ENCODE results near the gene LIFR. TPM values are rescaled to one million over a fixed set of nuclear protein-coding genes. Genes with fewer than 3 reads are reported as not detected.
A peak's percentile ranks its signal among the peaks of the same experiment; 100 is the strongest.

LIFR gene
- total RNA-seq, 1 donor from 2014 or later, result 8.9 TPM

DNA sequence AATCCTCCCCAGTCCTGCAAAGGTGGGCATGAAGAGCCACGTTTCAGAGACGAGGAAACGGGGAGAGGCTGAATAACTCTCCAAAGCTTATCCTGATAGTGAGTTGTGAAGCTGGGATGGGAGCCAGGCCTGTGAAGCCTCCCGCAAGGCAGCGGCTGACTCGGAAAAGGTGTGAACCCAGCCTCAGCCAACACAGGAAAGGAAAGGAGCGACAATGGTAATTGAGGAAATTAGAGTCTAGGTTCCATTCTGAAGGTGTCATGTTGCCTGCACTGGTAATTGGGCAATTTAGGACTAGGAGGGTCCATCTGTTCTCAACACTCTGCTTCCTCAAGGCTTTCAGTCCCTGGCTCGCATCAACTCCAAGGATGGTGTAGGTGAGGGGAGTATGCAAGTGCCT lies 83.4 kb downstream of the LIFR start:
- no peaks in the 10 kb centered on the region for H3K9me3 Mint-ChIP-seq (ENCODE audit: unreplicated experiment)

DNA sequence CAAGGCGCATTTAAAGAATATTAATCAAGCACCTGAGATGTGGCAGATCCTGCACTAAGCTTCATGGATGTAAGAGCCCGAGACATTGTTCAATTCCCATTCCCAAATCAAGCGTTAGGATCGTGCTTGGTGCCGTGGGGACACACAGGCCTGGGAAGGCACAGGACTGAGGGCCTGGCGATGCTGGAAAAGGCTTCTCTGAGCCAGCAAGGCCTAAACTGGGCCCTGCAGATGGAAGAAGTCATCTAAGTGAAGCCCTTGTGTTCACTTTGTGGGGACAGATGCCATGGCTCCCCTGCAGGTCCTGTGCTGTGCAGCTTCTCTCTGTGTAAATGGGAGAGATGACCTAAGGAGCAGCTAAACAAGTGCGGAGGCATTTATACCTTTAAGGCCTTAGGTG lies 83.9 kb downstream of the LIFR start:
- Mint-ChIP-seq H3K27ac (ENCODE audit: unreplicated experiment) (no peak overlapping the region), H3K27me3 (ENCODE audit: unreplicated experiment) (no peaks in the 10 kb centered on the region), H3K36me3 (ENCODE audit: unreplicated experiment) (no peaks in the 10 kb centered on the region), H3K4me1 (ENCODE audit: unreplicated experiment) (peaks cover 25% of the 10 kb centered on the region), H3K4me3 (ENCODE audit: unreplicated experiment) (no peak overlapping the region), H3K9me3 (ENCODE audit: unreplicated experiment) (no peaks in the 10 kb centered on the region)
- no peak for DNase-seq (ENCODE audit: extremely low spot score, unreplicated experiment)
- TF ChIP-seq, protein P1, sequence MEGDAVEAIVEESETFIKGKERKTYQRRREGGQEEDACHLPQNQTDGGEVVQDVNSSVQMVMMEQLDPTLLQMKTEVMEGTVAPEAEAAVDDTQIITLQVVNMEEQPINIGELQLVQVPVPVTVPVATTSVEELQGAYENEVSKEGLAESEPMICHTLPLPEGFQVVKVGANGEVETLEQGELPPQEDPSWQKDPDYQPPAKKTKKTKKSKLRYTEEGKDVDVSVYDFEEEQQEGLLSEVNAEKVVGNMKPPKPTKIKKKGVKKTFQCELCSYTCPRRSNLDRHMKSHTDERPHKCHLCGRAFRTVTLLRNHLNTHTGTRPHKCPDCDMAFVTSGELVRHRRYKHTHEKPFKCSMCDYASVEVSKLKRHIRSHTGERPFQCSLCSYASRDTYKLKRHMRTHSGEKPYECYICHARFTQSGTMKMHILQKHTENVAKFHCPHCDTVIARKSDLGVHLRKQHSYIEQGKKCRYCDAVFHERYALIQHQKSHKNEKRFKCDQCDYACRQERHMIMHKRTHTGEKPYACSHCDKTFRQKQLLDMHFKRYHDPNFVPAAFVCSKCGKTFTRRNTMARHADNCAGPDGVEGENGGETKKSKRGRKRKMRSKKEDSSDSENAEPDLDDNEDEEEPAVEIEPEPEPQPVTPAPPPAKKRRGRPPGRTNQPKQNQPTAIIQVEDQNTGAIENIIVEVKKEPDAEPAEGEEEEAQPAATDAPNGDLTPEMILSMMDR (IDR thresholded peaks at IDR 0.05), result no peak

More for the DNA sequence above, 83.4 kb downstream of the LIFR start:
- TF ChIP-seq, protein P1 (IDR thresholded peaks at IDR 0.05), result no peak
- Mint-ChIP-seq H3K4me1 (ENCODE audit: unreplicated experiment) (peaks cover 21% of the 10 kb centered on the region), H3K36me3 (ENCODE audit: unreplicated experiment) (no peaks in the 10 kb centered on the region), H3K27ac (ENCODE audit: unreplicated experiment) (no peak overlapping the region), H3K4me3 (ENCODE audit: unreplicated experiment) (no peak overlapping the region), H3K27me3 (ENCODE audit: unreplicated experiment) (no peaks in the 10 kb centered on the region)
- no peak for DNase-seq (ENCODE audit: extremely low spot score, unreplicated experiment)

DNA sequence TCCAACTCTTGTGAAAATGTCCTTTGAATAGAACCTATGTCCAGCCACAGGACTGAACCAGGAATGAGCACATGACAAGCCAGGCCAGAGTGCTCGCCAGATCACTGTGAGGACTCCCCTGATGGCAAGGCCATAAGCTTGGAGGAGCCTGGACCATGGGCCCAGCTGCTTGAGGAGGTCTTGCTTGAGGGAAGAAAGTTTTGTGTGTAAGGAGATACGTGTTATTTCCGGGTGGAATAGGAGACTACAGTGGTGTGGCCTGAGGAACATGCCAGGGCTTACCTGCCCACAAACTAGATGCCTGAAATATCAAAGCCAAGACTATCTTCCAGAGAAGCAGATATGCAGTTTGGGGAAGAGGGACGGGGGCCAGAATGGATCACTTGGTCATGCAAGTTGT lies 84.7 kb downstream of the LIFR start:
- Mint-ChIP-seq H3K27ac (ENCODE audit: unreplicated experiment) (no peak overlapping the region), H3K4me1 (ENCODE audit: unreplicated experiment) (peaks cover 34% of the 10 kb centered on the region), H3K36me3 (ENCODE audit: unreplicated experiment) (no peaks in the 10 kb centered on the region), H3K9me3 (ENCODE audit: unreplicated experiment) (no peaks in the 10 kb centered on the region), H3K27me3 (ENCODE audit: unreplicated experiment) (no peaks in the 10 kb centered on the region), H3K4me3 (ENCODE audit: unreplicated experiment) (no peak overlapping the region)
- TF ChIP-seq, protein P1 (IDR thresholded peaks at IDR 0.05), result no peak
- DNase-seq (ENCODE audit: extremely low spot score, unreplicated experiment), result no peak

DNA sequence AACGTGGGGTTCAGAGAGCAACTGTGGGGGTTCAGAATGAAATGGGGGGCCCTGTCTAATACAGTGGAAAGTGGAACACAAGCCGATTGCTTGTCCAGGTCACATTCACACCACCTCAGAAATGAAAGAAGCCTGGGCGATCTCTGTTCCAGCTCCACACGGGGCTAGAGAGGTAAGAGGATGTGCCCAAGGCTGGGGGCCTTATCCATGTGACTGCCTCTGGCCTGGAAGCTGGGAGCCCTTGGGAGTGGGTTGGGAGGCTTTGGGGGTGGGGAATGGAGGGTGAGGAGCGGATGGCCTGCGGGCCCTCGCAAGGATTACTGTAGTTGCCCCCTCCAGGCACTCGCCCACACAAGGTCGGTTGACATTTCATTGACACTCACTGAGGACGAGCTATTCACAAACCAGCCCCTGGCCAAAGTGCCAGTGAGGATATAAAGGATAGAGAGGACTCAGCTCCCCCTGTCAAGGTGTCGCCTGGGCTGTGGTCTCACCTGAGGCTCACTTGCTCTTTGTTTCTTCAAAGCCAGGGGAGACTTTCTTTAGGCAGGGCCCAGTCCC lies 86.7 kb downstream of the LIFR start:
- H3K27me3 Mint-ChIP-seq (ENCODE audit: unreplicated experiment), result no peaks in the 10 kb centered on the region

DNA sequence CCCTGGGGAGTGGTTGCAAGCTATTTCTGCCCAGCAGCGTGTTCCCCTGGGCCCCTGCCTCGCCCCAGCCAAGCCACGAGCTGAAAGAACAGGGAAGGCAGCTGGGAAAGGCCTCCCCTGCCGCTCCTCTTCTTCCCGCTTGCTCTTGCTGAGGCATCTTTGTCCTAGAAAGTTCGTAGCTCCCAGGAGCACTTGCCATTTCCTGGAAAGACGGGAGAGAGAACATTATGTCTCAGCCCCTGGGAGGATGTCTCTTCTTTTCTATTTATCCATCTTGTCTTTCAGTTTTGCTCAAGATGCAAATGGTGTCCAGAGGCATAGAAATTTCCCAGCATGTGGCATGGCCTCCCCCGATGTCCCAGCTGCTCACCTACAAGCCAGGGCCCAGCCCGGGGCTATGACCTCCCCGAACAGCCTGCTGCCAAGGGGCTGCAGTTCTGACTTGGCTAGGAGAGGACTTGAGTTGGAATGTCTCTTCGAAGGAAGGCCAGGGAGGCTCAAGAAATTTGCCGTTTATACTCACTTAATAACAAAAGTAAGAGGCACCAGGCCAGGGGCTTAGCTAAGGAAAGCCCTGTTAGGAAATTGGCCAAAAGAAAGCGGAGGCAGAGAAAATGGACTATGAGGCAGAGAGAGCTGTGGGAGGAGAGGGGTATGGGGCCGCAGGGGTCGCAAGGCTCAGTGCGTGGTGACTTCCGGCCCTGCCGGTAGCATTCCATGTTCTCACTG lies 87.3 kb downstream of the LIFR start:
- peak overlapping the region; percentile 48 for H3K27ac Mint-ChIP-seq (ENCODE audit: unreplicated experiment)
- no peak for DNase-seq (ENCODE audit: extremely low spot score, unreplicated experiment)

More for the DNA sequence above, 86.7 kb downstream of the LIFR start:
- H3K27ac Mint-ChIP-seq (ENCODE audit: unreplicated experiment), result peak overlapping the region; percentile 48
- no peak for DNase-seq (ENCODE audit: extremely low spot score, unreplicated experiment)
- H3K36me3 Mint-ChIP-seq (ENCODE audit: unreplicated experiment), result no peaks in the 10 kb centered on the region
- TF ChIP-seq, protein P1 (IDR thresholded peaks at IDR 0.05), result no peak
- no peak overlapping the region for H3K4me3 Mint-ChIP-seq (ENCODE audit: unreplicated experiment)
- peaks cover 39% of the 10 kb centered on the region for H3K4me1 Mint-ChIP-seq (ENCODE audit: unreplicated experiment)
- H3K9me3 Mint-ChIP-seq (ENCODE audit: unreplicated experiment), result no peaks in the 10 kb centered on the region

More for the DNA sequence above, 87.3 kb downstream of the LIFR start:
- H3K36me3 Mint-ChIP-seq (ENCODE audit: unreplicated experiment), result no peaks in the 10 kb centered on the region
- no peaks in the 10 kb centered on the region for H3K27me3 Mint-ChIP-seq (ENCODE audit: unreplicated experiment)
- H3K9me3 Mint-ChIP-seq (ENCODE audit: unreplicated experiment), result no peaks in the 10 kb centered on the region
- no peak overlapping the region for H3K4me3 Mint-ChIP-seq (ENCODE audit: unreplicated experiment)
- TF ChIP-seq, protein P1 (IDR thresholded peaks at IDR 0.05), result no peak
- peaks cover 39% of the 10 kb centered on the region for H3K4me1 Mint-ChIP-seq (ENCODE audit: unreplicated experiment)
